Left kidney (tissue), 2 donors: ENCODE data around the gene SCN8A. TPM values are rescaled to one million over a fixed set of nuclear protein-coding genes. Genes with fewer than 3 reads are reported as not detected.
"Not testable (repeated sequence)": the region's sequence is repeated elsewhere in the genome, so short reads cannot be mapped to it uniquely, and the experiment has no call there.

Experiments
- DNase-seq: peaks from one replicate; pipeline ENCODE4 v3.0.0-alpha.2; 2013
- polyA plus RNA-seq: library from polyadenylated mRNA; unstranded; fragments of 120-200 nt; gene quantifications from one replicate; pipeline ENCODE4 v1.2.1, GENCODE V29; 2013; ENCODE audit not compliant: insufficient read length

SCN8A gene
- polyA plus RNA-seq, 1 donor = 3.4 TPM

GRCh38 chr12:51622564-51622963 lies 31.5 kb downstream of the SCN8A start:
- DNase-seq = no peak

DNA sequence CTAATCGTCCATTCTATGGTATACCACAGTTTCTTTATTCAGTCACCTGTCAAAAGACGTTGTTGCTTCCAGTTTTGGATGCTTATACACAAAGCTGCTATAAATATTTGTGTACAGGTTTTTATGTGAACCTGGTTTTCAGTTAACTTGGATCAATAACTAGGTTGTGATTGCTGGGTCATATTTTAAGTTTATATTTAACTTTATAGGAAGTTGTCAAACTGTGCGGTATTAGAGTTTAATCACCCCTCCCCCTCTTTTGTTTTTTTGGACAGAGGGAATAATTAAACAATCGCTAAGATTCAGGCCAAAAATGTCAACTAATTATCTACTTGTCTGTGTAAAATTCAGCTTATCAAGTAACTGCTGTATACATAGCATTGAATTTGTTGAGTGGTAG lies 34.3 kb downstream of the SCN8A start:
- DNase-seq = no peak

GRCh38 chr12:51626115-51626514 lies 35.1 kb downstream of the SCN8A start:
- DNase-seq = no peak

DNA sequence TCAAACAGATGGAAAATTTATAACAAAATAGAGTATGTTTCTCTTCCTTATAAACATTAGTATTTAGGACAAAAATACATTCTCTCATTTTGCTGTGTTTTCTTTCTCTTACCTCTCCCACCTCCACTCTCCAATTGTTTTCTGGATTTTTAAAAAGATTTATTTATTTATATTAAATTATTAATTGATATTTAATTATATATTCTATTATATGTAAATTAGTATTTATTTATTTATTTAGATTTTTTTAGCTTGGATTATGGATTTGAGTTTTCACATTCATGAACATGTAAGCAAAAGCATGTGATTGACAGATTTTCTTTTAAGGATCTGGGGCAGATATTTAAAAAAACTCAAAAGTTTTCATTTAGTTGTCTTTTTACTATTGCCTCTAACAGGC lies 35.6 kb downstream of the SCN8A start:
- no peak for DNase-seq

DNA sequence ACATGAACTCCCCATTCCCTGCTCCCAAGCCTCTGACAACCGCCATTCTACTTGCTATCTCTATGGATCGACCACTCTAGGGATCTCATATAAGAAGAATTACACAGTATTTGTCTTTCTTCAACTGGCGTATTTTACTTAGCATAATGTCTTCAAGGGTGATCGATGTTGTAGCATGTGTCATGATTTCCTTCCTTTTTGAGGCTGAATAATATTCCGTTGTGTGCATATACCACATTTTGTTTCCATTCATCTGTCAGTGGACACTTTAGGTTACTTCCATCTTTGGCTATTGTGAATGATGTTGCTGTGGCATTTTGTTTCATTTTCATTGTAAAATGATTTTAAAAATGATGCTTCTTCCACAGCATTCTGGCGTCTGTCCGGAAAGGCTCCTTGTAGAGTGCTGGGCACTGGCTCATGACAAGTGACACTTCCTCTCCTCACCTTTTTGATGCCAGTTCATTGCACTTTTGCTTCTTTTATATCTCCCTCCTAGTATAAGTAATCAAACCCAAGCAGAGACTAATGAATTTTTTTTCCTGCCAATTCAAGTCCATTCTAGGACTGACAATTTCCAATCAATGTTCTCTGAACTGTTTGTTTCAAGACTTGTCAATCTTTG lies 39.3 kb downstream of the SCN8A start:
- no peak for DNase-seq

- no peak for DNase-seq
Observed at GRCh38 chr12:51630986-51631385, 40.0 kb downstream of the SCN8A start.

DNA sequence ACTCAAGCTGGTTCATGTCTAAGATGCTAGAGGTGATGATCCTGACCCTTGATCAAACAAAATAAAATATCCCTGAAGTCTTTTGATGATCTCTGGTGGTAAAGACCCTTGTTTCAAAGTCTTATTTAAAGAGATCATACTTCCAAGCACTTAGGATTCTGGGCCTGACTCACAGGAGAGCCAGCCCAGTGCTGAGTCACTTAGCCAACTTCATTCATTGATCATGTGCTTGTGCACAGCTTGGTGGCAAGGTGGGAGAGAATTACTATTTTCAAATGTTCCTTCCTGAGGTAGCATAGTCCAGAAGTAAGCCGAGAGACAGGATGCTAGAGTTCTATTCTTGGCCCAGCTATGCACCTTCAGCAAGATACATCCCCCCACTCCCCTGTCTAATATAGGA lies 40.6 kb downstream of the SCN8A start:
- DNase-seq = no peak

GRCh38 chr12:51632623-51633022 lies 41.6 kb downstream of the SCN8A start:
- DNase-seq = no peak

GRCh38 chr12:51635346-51635745 lies 44.3 kb downstream of the SCN8A start:
- no peak for DNase-seq

DNA sequence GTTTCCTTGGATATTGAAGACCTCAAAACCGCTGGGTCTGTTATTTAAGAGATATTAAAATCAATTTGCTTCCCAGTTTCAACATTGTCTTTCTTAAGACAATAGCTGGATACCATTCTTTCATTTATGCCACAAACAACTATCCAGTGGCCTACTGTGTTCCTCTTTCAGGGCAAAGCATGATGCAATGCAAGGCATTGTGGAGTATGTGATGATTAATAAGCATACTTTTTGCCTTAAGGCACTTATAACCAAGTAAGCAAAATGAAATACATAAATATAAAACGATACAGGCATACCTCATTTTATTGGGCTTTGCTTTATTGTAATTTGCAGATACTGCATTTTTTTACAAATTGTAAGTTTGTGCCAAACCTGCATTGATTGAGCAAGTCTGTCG lies 45.5 kb downstream of the SCN8A start:
- no peak for DNase-seq

GRCh38 chr12:51636986-51637385 lies 46.0 kb downstream of the SCN8A start:
- DNase-seq = no peak

- no peak for DNase-seq
Observed at GRCh38 chr12:51639361-51639760, 48.3 kb downstream of the SCN8A start.

GRCh38 chr12:51642286-51642685 lies 51.3 kb downstream of the SCN8A start:
- DNase-seq = no peak

DNA sequence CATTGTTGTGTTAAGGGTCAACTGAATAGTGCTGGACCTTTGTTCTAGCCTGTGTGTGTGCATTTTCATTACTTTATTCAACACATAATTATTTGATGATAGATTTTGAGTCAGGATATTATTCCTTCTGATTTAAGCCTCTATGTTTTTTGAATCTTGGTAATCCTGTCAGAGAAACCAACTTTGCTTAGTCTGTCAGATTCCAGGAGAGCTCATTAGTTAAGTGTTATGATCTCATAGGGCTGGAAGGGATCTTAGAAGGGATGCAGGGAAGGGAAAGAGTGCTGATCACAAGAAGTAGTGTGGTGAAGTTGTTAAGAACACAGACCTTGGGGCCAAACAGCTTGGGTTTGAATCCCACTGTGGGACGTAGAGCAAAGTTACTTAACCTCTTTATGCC lies 52.9 kb downstream of the SCN8A start:
- DNase-seq = no peak

DNA sequence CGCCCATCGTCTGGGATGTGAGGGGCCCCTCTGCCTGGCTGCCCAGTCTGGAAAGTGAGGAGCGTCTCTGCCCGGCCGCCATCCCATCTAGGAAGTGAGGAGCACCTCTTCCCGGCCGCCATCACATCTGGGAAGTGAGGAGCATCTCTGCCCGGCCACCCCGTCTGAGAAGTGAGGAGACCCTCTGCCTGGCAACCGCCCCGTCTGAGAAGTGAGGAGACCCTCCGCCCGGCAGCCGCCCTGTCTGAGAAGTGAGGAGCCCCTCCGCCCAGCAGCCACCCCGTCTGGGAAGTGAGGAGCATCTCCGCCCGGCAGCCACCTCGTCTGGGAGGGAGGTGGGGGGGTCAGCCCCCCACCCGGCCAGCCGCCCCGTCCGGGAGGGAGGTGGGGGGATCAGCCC lies 53.7 kb downstream of the SCN8A start:
- not testable (repeated sequence) for DNase-seq

GRCh38 chr12:51645961-51646360 lies 54.9 kb downstream of the SCN8A start:
- DNase-seq = no peak

DNA sequence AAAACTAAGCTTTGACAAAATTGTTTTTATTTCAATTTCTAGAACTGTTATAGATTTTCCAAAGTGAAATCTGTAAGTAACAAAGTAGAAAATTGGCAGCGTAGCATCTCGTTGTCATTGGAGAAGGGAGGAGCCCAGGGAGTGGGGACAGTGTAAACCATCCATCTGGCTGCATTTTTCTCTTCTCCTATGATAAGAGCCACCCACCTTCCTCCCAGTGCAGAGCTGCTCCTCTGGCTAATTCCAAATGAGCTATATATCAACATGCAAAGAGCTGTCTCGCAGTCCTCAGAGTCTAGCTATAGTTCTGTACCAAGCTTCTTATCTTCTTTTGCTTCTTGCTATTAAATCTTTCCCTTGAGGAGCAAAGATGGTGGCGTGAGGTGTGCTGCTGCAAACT lies 56.6 kb downstream of the SCN8A start:
- no peak for DNase-seq

DNA sequence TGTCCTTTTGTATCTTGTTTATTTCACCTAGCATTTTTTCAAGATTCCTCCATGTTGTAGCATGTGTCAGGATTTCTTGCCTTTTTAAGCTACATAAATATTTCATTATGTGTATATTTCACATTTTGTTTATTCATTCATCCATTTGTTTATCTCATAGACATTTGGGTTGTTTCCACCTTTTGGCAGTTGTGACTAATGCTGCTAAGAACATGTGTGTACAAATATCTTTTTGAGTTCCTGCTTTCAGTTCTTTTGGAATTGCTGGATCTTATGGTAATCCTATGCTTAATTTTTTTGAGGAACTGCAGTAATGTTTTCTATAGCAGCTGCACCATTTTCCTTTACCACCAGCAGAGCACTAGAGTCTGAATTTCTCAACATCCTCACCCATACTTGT lies 62.4 kb downstream of the SCN8A start:
- DNase-seq = no peak

DNA sequence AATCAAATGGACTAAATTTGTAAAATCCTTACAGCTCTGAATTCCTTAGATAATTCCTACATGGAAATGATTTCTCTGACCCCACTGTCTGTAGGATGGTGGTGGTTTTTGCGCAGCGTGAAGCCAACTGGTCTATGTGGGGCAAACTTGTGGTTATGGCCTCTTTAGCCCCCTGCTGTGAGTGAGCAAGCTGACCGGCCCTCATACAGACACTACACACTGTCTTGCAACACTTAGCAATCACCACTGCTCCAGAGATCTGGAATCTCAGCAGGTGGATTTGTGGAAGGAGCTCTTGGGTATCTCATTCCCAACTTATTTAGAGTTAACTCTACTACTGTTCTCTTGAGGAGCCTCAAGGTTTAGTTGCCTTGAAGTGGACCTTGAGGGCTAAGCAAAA lies 70.2 kb downstream of the SCN8A start:
- DNase-seq = no peak

GRCh38 chr12:51661836-51662235 lies 70.8 kb downstream of the SCN8A start:
- DNase-seq = no peak

DNA sequence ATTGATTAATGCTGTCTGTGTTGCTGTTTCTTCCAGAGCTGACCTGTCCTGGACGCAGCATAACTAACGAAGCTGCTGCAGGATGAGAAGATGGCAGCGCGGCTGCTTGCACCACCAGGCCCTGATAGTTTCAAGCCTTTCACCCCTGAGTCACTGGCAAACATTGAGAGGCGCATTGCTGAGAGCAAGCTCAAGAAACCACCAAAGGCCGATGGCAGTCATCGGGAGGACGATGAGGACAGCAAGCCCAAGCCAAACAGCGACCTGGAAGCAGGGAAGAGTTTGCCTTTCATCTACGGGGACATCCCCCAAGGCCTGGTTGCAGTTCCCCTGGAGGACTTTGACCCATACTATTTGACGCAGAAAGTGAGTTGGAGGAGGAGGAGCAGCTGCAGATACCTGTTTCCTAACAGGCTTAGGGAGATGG lies 71.7 kb downstream of the SCN8A start:
- DNase-seq = no peak

GRCh38 chr12:51663390-51663789 lies 72.4 kb downstream of the SCN8A start:
- no peak for DNase-seq

- DNase-seq = no peak
Observed at GRCh38 chr12:51666696-51667095, 75.7 kb downstream of the SCN8A start.

DNA sequence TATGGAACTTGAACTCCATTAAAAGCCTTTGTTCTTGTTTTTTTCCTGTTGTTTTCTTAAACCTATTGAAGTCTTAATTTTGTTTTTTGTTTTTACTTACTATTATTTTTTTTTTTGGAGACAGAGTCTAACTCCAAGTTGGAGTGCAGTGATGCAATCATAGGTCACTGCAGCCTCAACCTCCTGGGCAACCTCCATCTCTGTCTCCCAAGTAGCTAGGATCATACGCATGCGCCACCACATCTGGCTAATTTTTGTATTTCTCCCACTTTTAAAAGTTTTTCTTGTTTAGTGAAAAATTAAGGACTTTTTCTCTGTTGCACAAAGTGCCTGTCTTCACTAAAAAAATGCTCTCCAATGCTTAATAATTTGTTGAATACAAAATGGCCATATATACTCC lies 76.2 kb downstream of the SCN8A start:
- DNase-seq = no peak

DNA sequence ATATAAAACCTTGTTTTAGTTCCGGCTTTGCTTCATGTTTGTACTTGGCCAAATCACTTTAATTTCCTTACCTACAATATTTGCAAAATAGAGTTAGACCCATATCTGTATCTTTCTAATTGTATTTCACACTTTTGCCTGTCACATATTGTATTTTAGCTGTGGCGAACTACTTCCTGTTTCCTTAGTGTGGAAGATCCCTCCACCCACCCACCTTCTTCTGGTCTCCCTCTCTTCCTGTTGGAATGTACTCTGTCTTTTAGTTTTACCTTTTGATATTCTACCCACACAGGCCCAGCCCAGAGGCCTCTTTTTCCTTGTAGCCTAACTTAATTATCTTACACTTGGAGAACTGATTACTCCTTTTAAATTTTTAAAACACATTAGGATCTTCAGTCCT lies 78.2 kb downstream of the SCN8A start:
- DNase-seq = no peak
